Activated CD8-positive, alpha-beta memory T cell treated with anti-CD3 and anti-CD28 coated beads for 4 hours (primary cell): Measurements from ENCODE around the gene INPP4B.
"Not testable (repeated sequence)": the region's sequence is repeated elsewhere in the genome, so short reads cannot be mapped to it uniquely, and the experiment has no call there.

Experiments
- DNase-seq, 2 donors: peaks; one replicate each; pipeline ENCODE4 v3.0.0-alpha.2; 2020; ENCODE audit warnings: low read depth in 2 of 2

INPP4B gene

DNA sequence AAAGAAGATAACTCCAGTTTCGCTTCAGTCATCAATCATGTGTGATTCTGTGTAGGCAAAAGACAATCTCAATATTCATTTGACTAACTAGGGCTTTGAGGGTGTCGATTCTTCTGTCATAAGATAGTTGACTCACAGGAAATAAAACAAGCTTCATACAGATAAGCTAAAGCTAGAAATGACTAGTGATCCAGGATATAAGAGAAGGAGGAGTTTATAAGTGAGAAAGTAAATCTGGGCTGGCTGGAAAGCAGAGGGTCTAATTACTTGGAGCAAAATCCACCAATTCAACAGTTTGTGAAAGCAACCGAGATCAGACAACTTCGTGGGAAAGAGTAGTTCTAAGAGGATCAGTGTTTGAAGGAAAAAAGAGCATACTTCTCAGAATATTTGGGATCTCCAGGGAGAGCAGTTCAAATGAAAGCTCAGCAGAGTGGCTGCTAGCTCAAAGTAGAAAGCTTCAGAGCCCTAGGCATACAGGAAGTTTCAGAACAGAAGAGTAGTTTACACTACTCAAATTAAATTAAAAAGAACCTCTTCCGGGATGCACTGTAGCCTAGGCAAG lies 429.3 kb downstream of the INPP4B start:
- DNase-seq: no peak

DNA sequence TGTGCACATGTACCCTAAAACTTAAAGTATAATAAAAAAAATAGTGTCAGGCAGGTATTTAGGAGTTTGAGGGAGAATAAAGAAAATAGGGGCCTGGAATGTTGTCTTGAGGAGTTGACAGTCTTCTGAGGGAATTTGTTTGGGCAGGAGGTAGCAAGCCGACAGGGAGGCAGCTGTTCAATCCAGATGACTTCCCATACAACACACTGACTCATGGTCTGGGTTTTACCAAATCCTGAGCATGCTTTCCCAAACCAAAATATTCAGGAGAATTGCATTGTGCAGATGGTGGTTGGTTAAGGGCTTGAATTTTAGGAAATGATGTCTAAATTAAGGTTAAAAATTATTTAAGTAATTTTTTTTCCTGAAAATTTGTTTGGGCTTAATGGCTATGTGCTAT lies 430.0 kb downstream of the INPP4B start:
- DNase-seq: no peak

DNA sequence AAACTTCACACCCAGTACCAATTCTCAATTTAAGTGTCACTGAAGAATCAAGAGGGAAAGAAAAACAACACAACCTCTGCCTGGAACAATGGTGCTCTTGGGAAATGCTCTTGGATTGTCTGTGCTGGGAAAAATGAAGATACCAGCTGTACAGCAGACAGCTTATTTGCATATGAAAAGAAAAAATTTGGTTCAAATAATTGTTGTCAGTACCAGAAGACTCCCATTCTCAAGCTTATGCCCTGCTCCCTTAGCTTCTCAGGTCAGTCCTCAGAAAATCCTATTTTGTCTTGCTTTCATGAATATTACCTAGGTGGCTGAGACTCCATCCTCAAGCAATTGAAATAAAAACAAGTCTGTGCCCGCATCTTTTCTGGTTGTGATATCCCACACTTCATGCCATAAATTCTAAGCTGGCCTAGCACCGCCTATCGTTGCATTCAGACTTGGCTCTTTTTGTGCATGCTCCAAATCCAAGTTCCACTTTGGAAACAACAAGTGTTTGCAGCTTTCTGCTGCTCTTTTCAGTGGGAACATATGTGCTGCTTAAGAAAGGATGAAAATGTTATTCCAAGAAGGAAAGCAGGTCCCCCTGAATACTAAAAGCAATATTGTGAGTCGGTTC lies 431.6 kb downstream of the INPP4B start:
- no peak for DNase-seq

DNA sequence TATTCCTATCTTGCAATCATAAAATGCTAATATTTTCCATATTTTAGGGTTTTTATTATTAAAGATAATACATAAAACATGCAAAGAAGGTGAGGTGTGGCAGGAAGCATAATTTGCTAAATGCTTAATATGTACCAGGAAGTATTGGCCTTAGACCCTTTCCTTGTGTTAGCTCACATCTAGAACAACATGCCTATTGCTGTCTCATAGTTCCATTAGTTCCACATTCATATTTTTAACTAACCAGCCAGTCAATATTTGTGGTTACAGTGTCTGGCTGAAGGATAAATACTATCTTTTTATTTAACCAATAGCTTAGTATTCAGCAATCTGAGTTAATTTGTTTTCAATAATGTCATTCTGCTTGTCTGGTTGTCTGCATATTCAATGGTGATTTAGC lies 432.6 kb downstream of the INPP4B start:
- no peak for DNase-seq

DNA sequence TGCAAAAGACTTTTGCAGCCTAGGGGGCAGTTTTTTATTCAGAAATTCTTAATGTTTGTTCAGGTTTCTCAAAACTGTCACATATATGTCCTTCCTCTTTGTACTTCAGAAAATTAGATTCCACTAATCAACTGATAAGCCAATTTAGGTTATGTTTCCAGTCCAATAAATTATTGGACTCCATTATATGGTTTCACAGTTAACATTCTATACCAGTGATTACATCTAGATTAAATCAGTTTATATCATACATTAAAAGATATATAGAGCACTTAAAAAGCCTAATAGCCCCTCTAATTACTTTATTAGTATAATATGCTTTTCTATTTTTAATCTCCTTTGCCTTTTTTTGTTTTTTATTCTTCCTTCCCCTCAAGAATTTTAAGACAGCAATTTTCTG lies 434.1 kb downstream of the INPP4B start:
- DNase-seq: no peak

- no peak for DNase-seq
These were observed 438.1 kb downstream of the INPP4B start for GRCh38 chr4:142408003-142408441.

DNA sequence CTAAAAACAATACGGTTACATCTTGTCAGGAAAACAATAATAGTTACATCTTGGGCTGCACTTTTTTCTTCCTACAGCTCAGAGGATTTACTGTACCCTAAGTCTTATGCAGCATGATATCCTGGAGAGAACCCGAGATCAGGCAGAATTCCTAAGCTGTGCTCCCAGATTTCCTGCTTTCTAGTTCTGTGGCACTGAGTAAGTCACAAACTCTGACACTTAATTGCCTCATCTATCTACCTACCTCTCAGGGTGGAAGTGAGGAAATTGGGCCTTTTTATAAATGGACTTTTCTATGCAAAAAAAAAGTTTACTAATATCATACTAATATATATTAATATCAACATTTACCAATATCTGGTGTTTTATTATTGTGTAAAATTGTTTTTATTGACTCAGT lies 438.5 kb downstream of the INPP4B start:
- no peak for DNase-seq

- DNase-seq: no peak
These were observed 439.1 kb downstream of the INPP4B start for GRCh38 chr4:142406917-142407501.

GRCh38 chr4:142406499-142406835 lies 439.6 kb downstream of the INPP4B start:
- DNase-seq: no peak

- no peak for DNase-seq
These were observed 440.2 kb downstream of the INPP4B start for GRCh38 chr4:142405695-142406498.

- DNase-seq: peak in 1 of 2 donors; percentile 28
These were observed 440.9 kb downstream of the INPP4B start for GRCh38 chr4:142405021-142405694.

DNA sequence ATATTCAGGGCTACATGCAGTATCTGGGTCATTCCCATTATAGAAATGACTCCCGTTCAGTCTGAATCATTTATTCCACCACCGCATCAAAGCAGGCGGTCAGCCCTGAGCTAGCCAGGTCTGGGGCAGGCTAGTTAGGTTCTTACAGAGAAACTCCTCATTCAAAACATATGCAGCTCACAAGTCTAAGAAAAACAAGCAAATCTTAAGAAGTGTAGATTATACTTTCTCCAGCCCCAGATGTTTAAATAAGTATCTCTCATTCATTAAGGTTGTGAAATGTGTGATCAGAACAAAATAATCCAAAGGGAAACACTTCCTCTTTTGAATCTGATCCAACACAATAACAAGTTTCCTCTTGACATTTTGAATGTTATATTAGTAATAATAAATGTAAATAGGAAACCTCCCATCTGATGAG lies 441.9 kb downstream of the INPP4B start:
- DNase-seq: no peak

DNA sequence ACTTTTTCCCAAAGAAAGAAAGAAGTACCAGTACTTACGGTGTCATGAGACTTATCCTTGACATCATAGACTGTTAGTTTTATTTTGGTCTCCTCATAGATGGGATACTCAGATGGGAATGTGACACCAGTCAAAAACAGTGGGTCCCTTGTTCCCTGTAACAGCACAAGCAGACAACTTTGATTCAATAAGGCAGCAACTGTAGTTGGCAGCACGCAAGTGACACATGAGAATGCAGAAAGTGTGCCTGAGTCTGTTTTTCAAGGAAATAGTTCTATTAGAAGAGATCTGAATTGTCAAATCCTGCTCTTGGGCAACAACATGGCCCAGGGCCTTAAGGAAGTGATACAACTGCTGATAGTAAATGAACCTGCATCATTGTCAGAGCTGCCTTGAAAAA lies 443.2 kb downstream of the INPP4B start:
- no peak for DNase-seq

DNA sequence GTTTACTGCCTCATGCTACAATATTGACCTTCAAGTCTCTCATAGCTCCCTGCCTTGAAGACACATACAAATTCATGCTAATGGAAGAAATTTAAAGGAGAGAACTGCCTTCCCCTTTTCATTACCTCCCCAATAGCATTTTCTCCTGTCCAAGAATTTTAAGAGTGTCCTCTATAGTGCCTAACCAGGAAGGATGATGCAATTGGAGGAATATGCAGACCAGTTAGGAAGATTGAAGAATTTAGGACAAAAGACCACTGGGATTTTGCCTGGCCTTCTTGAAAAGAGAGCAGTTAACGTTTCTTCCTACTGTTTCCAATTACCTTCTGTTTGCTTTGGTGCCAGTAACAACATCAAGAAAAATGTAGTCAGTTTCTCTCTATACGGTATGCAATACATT lies 443.9 kb downstream of the INPP4B start:
- DNase-seq: no peak

DNA sequence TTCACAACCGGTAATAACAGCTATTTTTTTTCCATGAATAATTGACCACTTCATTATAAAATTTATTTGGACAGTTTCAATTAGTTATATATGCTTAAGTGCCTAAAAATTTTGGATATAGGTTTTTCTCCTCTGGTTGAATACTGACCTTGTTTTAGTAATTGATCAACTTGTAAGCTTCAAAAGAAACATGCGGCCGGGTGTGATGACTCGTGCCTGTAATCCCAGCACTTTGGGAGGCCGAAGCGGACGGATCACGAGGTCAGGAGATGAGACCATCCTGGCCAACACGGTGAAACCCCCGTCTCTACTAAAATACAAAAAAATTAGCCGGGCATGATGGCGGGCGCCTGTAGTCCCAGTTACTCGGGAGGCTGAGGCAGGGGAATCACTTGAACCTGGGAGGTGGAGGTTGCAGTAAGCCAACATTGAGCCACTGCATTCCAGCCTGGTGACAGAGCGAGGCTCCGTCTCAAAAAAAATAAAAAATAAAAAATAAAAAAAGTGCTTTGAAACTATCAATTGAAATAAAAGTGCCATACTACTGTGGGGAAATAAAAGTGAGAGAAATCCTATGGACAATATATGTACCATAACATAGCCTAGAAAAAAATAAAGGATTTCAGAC lies 448.6 kb downstream of the INPP4B start:
- not testable (repeated sequence) for DNase-seq

- no peak for DNase-seq
These were observed 449.8 kb downstream of the INPP4B start for GRCh38 chr4:142396279-142396678.

- no peak for DNase-seq
These were observed 453.0 kb downstream of the INPP4B start for GRCh38 chr4:142393127-142393526.

- DNase-seq: no peak
These were observed 459.2 kb downstream of the INPP4B start for GRCh38 chr4:142386856-142387255.

DNA sequence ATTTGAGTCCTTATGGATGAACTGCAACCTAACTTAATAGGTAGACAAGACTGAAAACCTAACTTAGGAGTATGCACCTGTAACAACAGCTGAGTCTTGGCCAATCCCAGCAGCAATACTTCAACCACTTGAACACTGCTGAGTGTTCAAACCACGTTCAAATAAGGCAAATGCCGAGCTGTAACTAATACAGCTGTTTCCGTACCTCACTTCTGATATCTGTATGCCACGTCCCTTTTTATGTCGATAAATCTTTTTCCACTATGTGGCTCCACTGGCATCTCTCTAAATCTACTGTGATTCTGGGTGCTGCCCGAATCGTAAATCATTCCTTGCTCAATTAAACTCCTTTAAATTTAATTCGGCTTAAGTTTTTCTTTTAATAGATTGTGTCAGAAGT lies 459.7 kb downstream of the INPP4B start:
- no peak for DNase-seq

DNA sequence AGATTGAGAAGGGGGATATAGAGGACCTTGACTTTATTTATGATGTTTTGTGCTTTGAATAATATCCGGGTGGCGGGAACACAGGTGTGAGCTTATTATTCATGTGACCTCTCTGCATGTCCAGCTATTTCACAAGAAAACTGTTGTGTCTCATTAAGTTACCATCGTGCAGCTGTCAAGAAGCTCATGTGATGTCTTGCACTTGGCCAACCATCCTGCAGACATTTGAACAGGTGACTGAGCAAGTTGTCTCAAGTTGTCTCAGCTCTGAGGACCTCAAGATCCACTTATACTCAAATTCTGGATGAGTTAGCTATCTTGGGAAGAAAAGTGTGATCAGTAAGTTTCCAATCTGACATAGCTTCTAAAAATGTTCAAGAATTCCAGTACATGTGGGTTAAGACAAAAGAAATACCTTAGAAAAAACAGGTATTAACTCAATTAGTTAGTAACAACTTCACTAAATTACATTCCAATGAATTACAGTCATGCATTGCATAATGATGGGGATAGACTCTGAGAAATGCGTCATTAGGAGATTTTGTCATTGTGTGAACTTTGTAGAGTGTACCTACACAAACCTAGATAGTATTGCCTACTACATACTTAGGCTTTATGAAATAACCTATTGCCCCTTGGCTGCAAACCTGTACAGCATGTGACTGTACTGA lies 462.2 kb downstream of the INPP4B start:
- DNase-seq: no peak

- no peak for DNase-seq
These were observed 462.7 kb downstream of the INPP4B start for GRCh38 chr4:142383354-142383753.
